SH-SY5Y (cell line): ENCODE results near the gene MAFB.

Experiments
- GATA2 ChIP-seq: IDR thresholded peaks from 2 replicates; pipeline ENCODE4 v1.6.1; 2011; ENCODE audit warnings: mild to moderate bottlenecking, low read depth, low read length
- GATA3 ChIP-seq: IDR thresholded peaks from 2 replicates; pipeline ENCODE4 v1.6.1; 2011; ENCODE audit warnings: low read depth, mild to moderate bottlenecking, low read length, moderate library complexity

GRCh38 chr20:40654876-40655275, 34.2 kb downstream of the MAFB start:
- no peak for TF ChIP-seq GATA2
- TF ChIP-seq GATA3 = no peak
